Stimulated activated CD4-positive, alpha-beta T cell treated with anti-CD3 and anti-CD28 coated beads, Interleukin-1b, Interleukin-23, amount 100 ng/mL, for 4 hours (primary cell): Measurements from ENCODE around the gene FBXO42.
"Not testable (repeated sequence)": the region's sequence is repeated elsewhere in the genome, so short reads cannot be mapped to it uniquely, and the experiment has no call there.

Experiments
- DNase-seq, 2 donors: peaks; one replicate each; pipeline ENCODE4 v3.0.0-alpha.2; 2020; ENCODE audit warnings: low read depth in 2 of 2

The FBXO42 gene

GRCh38 chr1:16372535-16373285 lies 20.4 kb upstream of the FBXO42 start:
- no peak for DNase-seq

GRCh38 chr1:16371725-16372124 lies 19.4 kb upstream of the FBXO42 start:
- no peak for DNase-seq

GRCh38 chr1:16369821-16370220 lies 17.5 kb upstream of the FBXO42 start:
- DNase-seq: no peak

- no peak for DNase-seq
Measured at GRCh38 chr1:16367968-16368890, 15.9 kb upstream of the FBXO42 start.

GRCh38 chr1:16367258-16367967 lies 15.1 kb upstream of the FBXO42 start:
- DNase-seq: peak; percentile 76 to 83

GRCh38 chr1:16366722-16367257 lies 14.5 kb upstream of the FBXO42 start, which contains the start of gene SZRD1:
SZRD1 (plus strand) TSS chr1:16367242; CDS start chr1:16367258, 16 bp downstream.
- peak; percentile 86 to 90 for DNase-seq

- DNase-seq: not testable (repeated sequence)
Measured at GRCh38 chr1:16365146-16365498, 12.8 kb upstream of the FBXO42 start.

- no peak for DNase-seq
Measured at GRCh38 chr1:16356867-16357266, 4.6 kb upstream of the FBXO42 start.

GRCh38 chr1:16354619-16355018 lies 2.3 kb upstream of the FBXO42 start:
- no peak for DNase-seq

GRCh38 chr1:16352842-16353535 lies 709 bp upstream of the FBXO42 start:
- no peak for DNase-seq

GRCh38 chr1:16351456-16351993 lies 755 bp downstream of the FBXO42 start:
- no peak for DNase-seq

- DNase-seq: no peak
Measured at GRCh38 chr1:16349847-16350406, 2.4 kb downstream of the FBXO42 start.

- no peak for DNase-seq
Measured at GRCh38 chr1:16348414-16349182, 3.7 kb downstream of the FBXO42 start.

GRCh38 chr1:16343276-16343675 lies 9.0 kb downstream of the FBXO42 start:
- DNase-seq: not testable (repeated sequence)

- no peak for DNase-seq
Measured at GRCh38 chr1:16342331-16343062, 9.8 kb downstream of the FBXO42 start.

- no peak for DNase-seq
Measured at GRCh38 chr1:16340673-16341072, 11.6 kb downstream of the FBXO42 start.

GRCh38 chr1:16338961-16339360 lies 13.3 kb downstream of the FBXO42 start:
- DNase-seq: no peak

- DNase-seq: no peak
Measured at GRCh38 chr1:16334655-16335340, 17.5 kb downstream of the FBXO42 start.
